Endothelial cell of umbilical vein (primary cell): ENCODE measurements around the gene EXOC1L. TPM values are rescaled to one million over a fixed set of nuclear protein-coding genes. Genes with fewer than 3 reads are reported as not detected.

Experiments
- BruUV-seq: library from RNA; stranded (reverse); fragments of 400-500 nt; replicated peaks from 2 replicates; lab custom pipeline; 2021; lab: Mats Ljungman, UMichigan
- CTCF ChIA-PET: fragments of 300-600, 350-600 bp; sonication (Branson Sonifier 250); formaldehyde crosslinking; loops from one replicate; lab custom pipeline; 2021; ENCODE audit warnings: antibody characterized with exemption, inconsistent platforms; lab: Charles Lee
- POLR2A ChIA-PET: fragments of 300-600, 350-600 bp; sonication (Branson Sonifier 250); formaldehyde crosslinking; loops from one replicate; lab custom pipeline; 2021; ENCODE audit warnings: antibody characterized with exemption, inconsistent platforms; lab: Charles Lee
- DNase-seq: peaks from one replicate; pipeline ENCODE4 v3.0.0-alpha.2; 2011; ENCODE audit warnings: low read depth, low spot score
- FAIRE-seq: peaks from 2 replicates; lab custom pipeline; 2011; peaks lifted over from hg19 to GRCh38; lab: Jason Lieb, UNC
- H2AFZ ChIP-seq: 2 replicates; pipeline ENCODE4 v1.6.0; 2012; ENCODE audit warnings: low read depth, low read length, control low read depth, inconsistent platforms
- H3K27ac ChIP-seq: 2 replicates; pipeline ENCODE4 v1.5.1; 2011; ENCODE audit warnings: low read depth, mild to moderate bottlenecking, control low read depth, low read length, moderate library complexity; ENCODE audit not compliant: insufficient read depth
- H3K27me3 ChIP-seq, 2 experiments: 2 replicates each; pipeline versions ENCODE4 v1.6.0 to v1.6.1; 2011; ENCODE audit warnings: low read length in 2 of 2, mixed read lengths in 1 of 2; ENCODE audit not compliant: control insufficient read depth in 2 of 2, insufficient read depth in 2 of 2
- H3K36me3 ChIP-seq, 2 experiments: 2 replicates in 1 of 2; 3 replicates in 1 of 2; pipeline ENCODE4 v1.5.1; 2011; ENCODE audit warnings: low read length in 2 of 2, mild to moderate bottlenecking in 1 of 2, moderate library complexity in 1 of 2; ENCODE audit not compliant: control insufficient read depth in 2 of 2, insufficient read depth in 2 of 2; ENCODE audit errors: extremely low read depth in 1 of 2
- H3K4me1 ChIP-seq: 3 replicates; pipeline ENCODE4 v1.5.1; 2011; ENCODE audit warnings: mild to moderate bottlenecking, low read length; ENCODE audit not compliant: control insufficient read depth, insufficient read depth; ENCODE audit errors: extremely low read depth
- H3K4me2 ChIP-seq: 2 replicates; pipeline ENCODE4 v1.6.1; 2011; ENCODE audit warnings: low read length, control low read depth, mixed read lengths; ENCODE audit not compliant: insufficient read depth
- H3K4me3 ChIP-seq, 3 experiments: fragments of 200-600 bp in 1 of 3; sonication (generic), shearing (Covaris generic) in 1 of 3; replicated peaks in 1 of 3; 2 replicates each; pipeline ENCODE4 v1.5.1; 2011 to 2016; ENCODE audit warnings: control low read depth in 3 of 3, low read length in 3 of 3, mild to moderate bottlenecking in 2 of 3, inconsistent platforms in 1 of 3, low read depth in 1 of 3, moderate library complexity in 1 of 3; ENCODE audit not compliant: insufficient read depth in 1 of 3
- H3K79me2 ChIP-seq: 2 replicates; pipeline ENCODE4 v1.6.0; 2012; ENCODE audit warnings: low read length, inconsistent platforms; ENCODE audit not compliant: control insufficient read depth, insufficient read depth
- H3K9ac ChIP-seq: replicated peaks from 2 replicates; pipeline ENCODE3; 2011; ENCODE audit warnings: low read length, control low read depth; ENCODE audit not compliant: insufficient read depth; ENCODE audit errors: extremely low read depth
- H3K9me1 ChIP-seq: replicated peaks from 3 replicates; pipeline ENCODE4 v1.6.0; 2011; ENCODE audit warnings: mild to moderate bottlenecking, low read length; ENCODE audit not compliant: control insufficient read depth, insufficient read depth; ENCODE audit errors: extremely low read depth
- H3K9me3 ChIP-seq: replicated peaks from 2 replicates; pipeline ENCODE4 v1.5.1; 2012; ENCODE audit warnings: low read length, inconsistent platforms; ENCODE audit not compliant: control insufficient read depth, insufficient read depth
- H4K20me1 ChIP-seq: replicated peaks from 2 replicates; pipeline ENCODE3; 2011; ENCODE audit warnings: mild to moderate bottlenecking, low read length; ENCODE audit not compliant: control insufficient read depth, insufficient read depth; ENCODE audit errors: extremely low read depth
- EZH2 ChIP-seq: IDR thresholded peaks from 2 replicates; pipeline ENCODE4 v1.6.1; 2012; ENCODE audit warnings: borderline replicate concordance, low read depth, mild to moderate bottlenecking, moderate library complexity, low read length, inconsistent platforms; ENCODE audit not compliant: severe bottlenecking
- FOS ChIP-seq: IDR thresholded peaks from 2 replicates; pipeline ENCODE4 v1.6.1; 2011; ENCODE audit warnings: mild to moderate bottlenecking, low read length, moderate library complexity, borderline replicate concordance; ENCODE audit not compliant: insufficient read depth
- GATA2 ChIP-seq: IDR thresholded peaks from 2 replicates; pipeline ENCODE4 v1.7.0; 2011; ENCODE audit warnings: low read depth, mild to moderate bottlenecking, moderate library complexity, mixed read lengths, low read length; ENCODE audit not compliant: insufficient read length, insufficient read depth
- JUN ChIP-seq: IDR thresholded peaks from 2 replicates; pipeline ENCODE4 v1.6.1; 2011; ENCODE audit warnings: borderline replicate concordance, low read depth; ENCODE audit not compliant: insufficient read length, insufficient read depth
- MYC ChIP-seq: IDR thresholded peaks from one replicate; pipeline ENCODE4 v1.6.1; 2011; ENCODE audit warnings: mild to moderate bottlenecking, low read depth, low read length
- POLR2A ChIP-seq: IDR thresholded peaks from 2 replicates; pipeline ENCODE4 v1.6.1; 2012; ENCODE audit warnings: low read depth, mild to moderate bottlenecking, control low read depth, low read length
- POLR2AphosphoS5 ChIP-seq: IDR thresholded peaks from 2 replicates; pipeline ENCODE4 v1.6.1; 2012; ENCODE audit warnings: low read depth, mild to moderate bottlenecking, control low read depth, low read length, moderate library complexity; ENCODE audit not compliant: insufficient read depth
- dilution Hi-C: fragments of 300-500 bp; cut with MboI; formaldehyde crosslinking; loops from one replicate; pipeline ENCODE4 v1.15.0; 2019; ENCODE audit warnings: low sequenced_read_pairs; ENCODE audit not compliant: extremely low pct_ligation_motif_present
- intact Hi-C: fragments of 100-400 bp; cut with micrococcal nuclease; formaldehyde crosslinking; loops from one replicate; pipeline ENCODE4 v1.10.0; 2022
- polyA plus RNA-seq, 4 experiments: library from polyadenylated mRNA; depleted of rRNA in 3 of 4; stranded (reverse) in 3 of 4; unstranded in 1 of 4; fragments of >200 nt; gene quantifications; 2 replicates each; pipeline versions ENCODE4 v1.2.1 to v1.2.3, GENCODE V29; 2011 to 2012; ENCODE audit warnings: missing spikeins in 1 of 4
- total RNA-seq: library from RNA; stranded (reverse); gene quantifications from 2 replicates; pipeline ENCODE4 v1.2.3, GENCODE V29; 2021
- TF ChIP-seq, protein P1 (sequence below), 2 donors: IDR thresholded peaks; 1 replicate in 1 of 2; 2 replicates in 1 of 2; pipeline ENCODE4 v1.5.1; 2011; ENCODE audit warnings: low read length in 2 of 2, mild to moderate bottlenecking in 2 of 2, moderate library complexity in 2 of 2, control low read depth in 1 of 2, inconsistent platforms in 1 of 2, low read depth in 1 of 2; ENCODE audit not compliant: insufficient read depth in 1 of 2; ENCODE audit errors: extremely low read depth in 1 of 2
- TF ChIP-seq, protein P2 (sequence below): IDR thresholded peaks from 2 replicates; pipeline ENCODE4 v1.6.1; 2011; ENCODE audit not compliant: insufficient read depth, insufficient read length

Gene EXOC1L
- total and polyA plus RNA-seq, 2 donors (not counting 3 experiments of a cell fraction or from before 2014, with no cell fraction given), result not detected

- no peak overlapping the region for H3K27ac ChIP-seq
- no peak overlapping the region for H2AFZ ChIP-seq
- no peak overlapping the region for H3K4me3 ChIP-seq
- dilution Hi-C loops (no loop called here), intact Hi-C loops (no loop called here)
- ChIA-PET CTCF (interaction anchor here (1.1 kb wide), 1 partner anchor 227 kb away, joined by 3 read pairs; no protein-coding TSS in a partner anchor), POLR2A (no interaction called here)
- no peak overlapping the region for H3K4me2 ChIP-seq
- H3K9ac ChIP-seq, result no peak overlapping the region
- DNase-seq (no peak), FAIRE-seq (no peak)
- no peaks in the 10 kb centered on the region for H3K79me2 ChIP-seq
- no peaks in the 10 kb centered on the region for H3K36me3 ChIP-seq
- no TSS peak for BruUV-seq
- H3K9me1 ChIP-seq, result no peaks in the 10 kb centered on the region
- no peaks in the 10 kb centered on the region for H4K20me1 ChIP-seq
- TF ChIP-seq, protein P1, sequence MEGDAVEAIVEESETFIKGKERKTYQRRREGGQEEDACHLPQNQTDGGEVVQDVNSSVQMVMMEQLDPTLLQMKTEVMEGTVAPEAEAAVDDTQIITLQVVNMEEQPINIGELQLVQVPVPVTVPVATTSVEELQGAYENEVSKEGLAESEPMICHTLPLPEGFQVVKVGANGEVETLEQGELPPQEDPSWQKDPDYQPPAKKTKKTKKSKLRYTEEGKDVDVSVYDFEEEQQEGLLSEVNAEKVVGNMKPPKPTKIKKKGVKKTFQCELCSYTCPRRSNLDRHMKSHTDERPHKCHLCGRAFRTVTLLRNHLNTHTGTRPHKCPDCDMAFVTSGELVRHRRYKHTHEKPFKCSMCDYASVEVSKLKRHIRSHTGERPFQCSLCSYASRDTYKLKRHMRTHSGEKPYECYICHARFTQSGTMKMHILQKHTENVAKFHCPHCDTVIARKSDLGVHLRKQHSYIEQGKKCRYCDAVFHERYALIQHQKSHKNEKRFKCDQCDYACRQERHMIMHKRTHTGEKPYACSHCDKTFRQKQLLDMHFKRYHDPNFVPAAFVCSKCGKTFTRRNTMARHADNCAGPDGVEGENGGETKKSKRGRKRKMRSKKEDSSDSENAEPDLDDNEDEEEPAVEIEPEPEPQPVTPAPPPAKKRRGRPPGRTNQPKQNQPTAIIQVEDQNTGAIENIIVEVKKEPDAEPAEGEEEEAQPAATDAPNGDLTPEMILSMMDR (IDR thresholded peaks at IDR 0.05; ENCODE audit: extremely low read depth in 1 of 2, insufficient read depth in 1 of 2, low read depth in 1 of 2, low read length in 2 of 2), result no peak
- TF ChIP-seq POLR2A, result no peak
- no peak for TF ChIP-seq JUN
- TF ChIP-seq POLR2AphosphoS5, result no peak
- TF ChIP-seq EZH2, result no peak
- TF ChIP-seq GATA2, result no peak
- TF ChIP-seq, protein P2, sequence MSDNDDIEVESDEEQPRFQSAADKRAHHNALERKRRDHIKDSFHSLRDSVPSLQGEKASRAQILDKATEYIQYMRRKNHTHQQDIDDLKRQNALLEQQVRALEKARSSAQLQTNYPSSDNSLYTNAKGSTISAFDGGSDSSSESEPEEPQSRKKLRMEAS, result no peak
- TF ChIP-seq FOS, result no peak
- no peak for TF ChIP-seq MYC
- no peaks in the 10 kb centered on the region for H3K4me1 ChIP-seq
- H3K9me3 ChIP-seq, result no peaks in the 10 kb centered on the region
- peaks cover 3 to 13% of the 10 kb centered on the region in 2 experiments for H3K27me3 ChIP-seq
Measured at GRCh38 chr4:55781341-55781740, 38.2 kb upstream of the EXOC1L start.
